GM18861 (cell line): Measurements from ENCODE around the gene ECT2.
"Not testable (repeated sequence)": the region's sequence is repeated elsewhere in the genome, so short reads cannot be mapped to it uniquely, and the experiment has no call there.

ENCODE experiments used
- ATAC-seq: cut with Tn5 transposase; IDR thresholded peaks from one replicate; pipeline ENCODE4 v1.9.1; 2021; ENCODE audit not compliant: unreplicated experiment

ECT2 gene

GRCh38 chr3:172739462-172739861 is 11.1 kb upstream of the ECT2 start:
- ATAC-seq: no peak

GRCh38 chr3:172746475-172746874 is 4.1 kb upstream of the ECT2 start:
- ATAC-seq: no peak

GRCh38 chr3:172749230-172749965 is 1.1 kb upstream of the ECT2 start:
- ATAC-seq: no peak

GRCh38 chr3:172750069-172750367 is 508 bp upstream of the ECT2 start:
- ATAC-seq: no peak

- ATAC-seq: no peak
Observed at GRCh38 chr3:172751175-172751704, 714 bp downstream of the ECT2 start.

- no peak for ATAC-seq
Observed at GRCh38 chr3:172752651-172753050, 2.1 kb downstream of the ECT2 start.

GRCh38 chr3:172753125-172753524 is 2.6 kb downstream of the ECT2 start:
- ATAC-seq: no peak

- not testable (repeated sequence) for ATAC-seq
Observed at GRCh38 chr3:172760416-172760815, 9.9 kb downstream of the ECT2 start.

GRCh38 chr3:172766241-172766640 is 15.7 kb downstream of the ECT2 start:
- ATAC-seq: no peak

- no peak for ATAC-seq
Observed at GRCh38 chr3:172766718-172767405, 16.3 kb downstream of the ECT2 start.

GRCh38 chr3:172770382-172770781 is 19.9 kb downstream of the ECT2 start:
- ATAC-seq: no peak

- ATAC-seq: no peak
Observed at GRCh38 chr3:172771672-172772071, 21.1 kb downstream of the ECT2 start.

GRCh38 chr3:172776049-172776717 is 25.7 kb downstream of the ECT2 start:
- ATAC-seq: no peak

- no peak for ATAC-seq
Observed at GRCh38 chr3:172777901-172778300, 27.4 kb downstream of the ECT2 start.

- no peak for ATAC-seq
Observed at GRCh38 chr3:172782235-172782634, 31.7 kb downstream of the ECT2 start.

GRCh38 chr3:172786036-172786435 is 35.5 kb downstream of the ECT2 start:
- ATAC-seq: no peak

- no peak for ATAC-seq
Observed at GRCh38 chr3:172787019-172787418, 36.5 kb downstream of the ECT2 start.

GRCh38 chr3:172787746-172788145 is 37.2 kb downstream of the ECT2 start:
- ATAC-seq: no peak

GRCh38 chr3:172799246-172799645 is 48.7 kb downstream of the ECT2 start:
- ATAC-seq: no peak

GRCh38 chr3:172800156-172800555 is 49.6 kb downstream of the ECT2 start:
- no peak for ATAC-seq

- no peak for ATAC-seq
Observed at GRCh38 chr3:172803489-172803888, 53.0 kb downstream of the ECT2 start.

GRCh38 chr3:172804323-172804722 is 53.8 kb downstream of the ECT2 start:
- ATAC-seq: no peak
